ENCODE results near the gene THSD7B.

DNA sequence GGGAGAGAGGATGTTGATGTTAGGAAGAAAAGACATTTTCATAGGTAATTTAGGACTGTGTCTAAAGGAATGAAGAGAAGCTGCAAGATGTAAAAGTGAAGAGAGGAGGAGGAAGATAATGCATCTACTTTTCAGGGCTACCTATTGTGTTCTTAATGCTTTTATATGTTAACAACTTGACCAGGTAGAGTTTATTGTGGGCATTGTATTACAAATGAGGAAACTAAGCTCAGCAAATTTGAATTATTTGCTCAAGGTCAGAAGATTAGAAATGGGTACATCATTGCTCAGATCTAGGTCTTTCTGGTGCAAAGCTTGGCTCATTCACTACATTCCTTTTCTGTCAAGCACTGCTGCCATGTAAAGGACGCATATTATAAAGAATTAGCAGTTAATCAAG, 441.7 kb downstream of the THSD7B start:
- TF ChIP-seq FOXP2 (optimal IDR thresholded peaks at IDR 0.05; ENCODE audit: control extremely low read depth, extremely low read length, insufficient read depth) (no peak), POLR2AphosphoS5 (IDR thresholded peaks at IDR 0.05; ENCODE audit: borderline replicate concordance, low read depth, low read length) (no peak), EZH2 (IDR thresholded peaks at IDR 0.05) (no peak)
